DMS 273 (cell line): ENCODE measurements around the gene CSRP1.

Experiments used
- DNase-seq: peaks from one replicate; lab custom pipeline; 2025; ENCODE audit not compliant: unreplicated experiment; lab: John Stamatoyannopoulos, UW

Gene CSRP1

DNA sequence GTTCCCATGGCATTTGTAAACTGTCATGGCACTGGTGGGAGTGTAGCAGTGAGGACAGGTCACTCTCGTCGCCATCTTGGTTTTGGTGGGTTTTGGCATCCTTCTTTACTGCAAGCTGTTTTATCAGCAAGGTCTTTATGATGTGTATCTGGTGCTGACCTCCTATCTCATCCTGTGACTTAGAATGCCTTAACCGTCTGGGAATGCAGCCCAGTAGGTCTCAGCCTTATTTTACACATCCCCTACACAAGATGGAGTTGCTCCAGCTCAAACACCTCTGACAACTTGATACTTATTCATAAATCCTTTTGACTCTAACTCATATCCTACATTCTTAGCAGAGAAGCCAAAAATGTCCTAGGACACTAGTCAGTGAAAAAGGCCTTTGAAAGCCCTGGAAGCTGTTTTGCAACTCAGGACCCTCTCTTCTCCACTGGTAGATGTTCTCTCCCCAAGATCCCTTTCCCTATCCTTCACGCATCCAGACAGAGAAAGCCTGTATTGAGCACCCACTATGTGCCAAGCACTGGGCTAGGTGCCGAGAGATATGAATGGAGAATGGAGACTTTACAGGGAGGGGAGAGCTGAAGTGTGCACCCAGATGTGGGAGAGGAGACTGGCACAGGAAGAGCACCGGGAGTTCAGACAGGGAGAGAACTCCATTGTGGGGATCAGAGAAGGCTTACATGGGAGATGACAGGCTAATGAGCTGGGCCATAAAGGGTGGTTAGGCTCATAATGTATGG, 6.7 kb upstream of the CSRP1 start:
- no peak for DNase-seq

DNA sequence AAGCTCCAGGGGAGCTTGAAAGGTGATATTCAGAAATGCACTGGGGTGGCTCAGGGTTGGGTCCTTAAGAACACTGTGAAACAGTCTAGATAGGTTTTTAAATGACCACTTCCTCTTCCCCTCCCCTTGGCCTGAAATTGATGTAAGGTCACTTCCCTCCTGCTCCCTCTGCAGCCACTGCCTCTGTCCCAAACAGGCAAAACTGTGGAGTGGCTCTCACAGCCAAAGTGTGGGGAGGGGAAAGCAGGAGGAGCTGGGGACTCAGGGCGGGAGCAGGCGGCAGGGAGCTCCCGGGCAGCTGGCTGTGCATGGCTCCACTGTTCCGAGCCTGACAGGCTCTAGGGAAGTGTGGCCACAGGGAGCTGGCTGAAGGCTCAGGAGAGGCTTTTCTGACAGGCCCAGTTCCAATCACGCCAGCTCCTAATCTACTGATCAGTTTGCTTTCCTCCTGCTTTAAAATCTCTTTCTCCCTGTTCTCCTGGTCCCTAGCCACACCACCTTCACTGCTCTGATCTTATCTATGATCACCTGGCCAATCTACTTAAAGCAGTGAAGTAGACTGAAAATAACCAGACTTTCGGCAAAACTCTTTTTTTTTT, 5.1 kb upstream of the CSRP1 start:
- DNase-seq, result no peak

DNA sequence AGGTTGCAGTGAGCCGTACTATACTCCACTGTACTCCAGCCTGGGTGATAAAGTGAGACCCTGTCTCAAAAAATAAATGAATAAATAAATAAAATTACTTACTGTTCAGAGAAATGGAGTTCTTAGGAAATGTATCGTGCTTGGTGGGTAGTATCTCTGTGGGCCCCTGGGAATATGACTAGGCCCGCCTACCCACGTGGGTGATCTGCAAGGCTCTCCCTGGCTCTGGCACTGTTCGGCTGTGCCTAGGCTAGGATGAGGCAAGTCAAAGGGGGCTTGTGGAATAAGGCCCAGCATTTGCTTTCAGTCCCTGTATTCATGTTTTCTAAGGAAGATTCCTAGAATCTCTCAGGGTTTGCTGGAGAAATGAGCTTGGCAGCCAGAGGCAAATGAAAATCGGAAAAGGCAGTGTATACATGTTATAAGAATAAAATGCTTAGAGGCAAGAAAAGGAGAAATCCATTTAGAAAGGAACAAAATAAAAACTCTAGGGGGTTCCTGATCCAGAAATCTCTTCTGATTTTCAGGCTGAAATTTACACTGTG, 4.5 kb upstream of the CSRP1 start:
- no peak for DNase-seq

DNA sequence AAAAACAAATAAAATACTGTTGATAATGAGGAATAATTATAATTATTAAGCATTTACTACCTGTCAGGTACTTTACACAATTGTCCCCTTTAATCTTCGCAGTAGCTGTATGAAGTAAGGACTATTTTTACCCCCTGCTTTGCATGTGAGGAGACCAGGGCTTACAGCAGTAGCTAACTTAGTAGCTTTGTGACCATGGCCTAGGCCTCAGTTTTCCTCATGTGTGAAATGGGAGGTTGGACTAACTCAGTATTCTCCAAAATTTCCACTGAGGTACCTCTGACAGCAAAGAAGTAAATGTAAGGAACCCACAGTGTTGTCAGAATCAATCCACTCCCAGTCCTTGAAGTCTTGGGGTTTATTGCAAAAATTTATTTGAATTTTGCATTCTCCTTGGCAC, 3.8 kb upstream of the CSRP1 start:
- DNase-seq, result no peak

DNA sequence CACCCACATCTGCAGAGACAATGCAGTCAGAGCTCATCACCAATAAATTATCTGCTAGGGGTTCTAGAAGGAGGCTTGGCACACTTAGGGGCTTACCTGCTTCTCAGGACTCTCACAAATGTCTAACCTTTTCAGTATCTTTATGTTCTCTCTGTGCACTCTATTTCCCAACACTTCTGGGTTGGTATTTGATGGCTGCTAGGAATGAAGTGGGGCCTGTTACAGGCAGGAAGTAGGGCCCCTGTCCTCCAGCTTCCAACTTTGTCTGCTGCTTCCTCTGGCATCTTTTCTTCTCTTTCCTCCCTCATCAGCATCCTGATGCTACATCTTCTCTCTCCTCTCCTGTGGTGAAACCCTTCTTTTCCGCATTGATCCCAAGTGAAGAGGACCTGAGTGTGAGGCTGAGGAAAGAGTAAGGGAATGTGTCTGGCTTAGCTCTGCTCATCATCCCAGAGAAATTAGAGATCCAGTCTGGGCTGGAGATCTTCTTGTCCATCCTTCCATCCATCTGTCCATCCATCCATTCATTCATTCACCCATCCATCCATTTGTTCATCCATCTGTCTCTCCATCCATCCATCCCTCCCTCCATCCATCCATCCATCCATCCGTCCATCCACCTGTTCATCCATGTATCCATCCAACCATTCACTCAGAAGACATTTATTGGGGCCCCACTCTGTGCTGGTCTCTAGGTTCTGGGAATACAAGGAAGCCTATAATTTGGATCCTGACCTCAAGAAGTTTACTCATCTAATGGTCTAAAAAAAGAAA, 2.9 kb upstream of the CSRP1 start:
- DNase-seq, result no peak

DNA sequence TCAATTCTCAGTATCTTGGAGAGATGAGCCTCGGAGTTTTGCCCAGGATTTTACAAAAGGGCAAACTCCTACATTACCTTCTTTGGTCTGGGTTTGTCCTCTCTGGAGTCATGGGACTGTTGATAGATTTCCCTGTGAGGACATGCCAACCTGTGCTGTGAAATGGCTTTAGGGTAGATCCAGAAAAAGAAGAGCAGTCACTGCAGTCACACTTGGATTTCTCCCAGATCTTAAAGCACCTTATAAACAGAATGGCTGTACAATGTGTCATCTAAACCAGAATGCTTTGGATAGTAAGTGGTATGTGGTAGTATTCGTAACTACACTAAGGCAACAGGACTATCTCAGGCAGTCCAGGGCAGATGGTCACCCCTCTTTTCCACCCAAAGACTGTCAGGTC, 1.9 kb upstream of the CSRP1 start:
- no peak for DNase-seq

DNA sequence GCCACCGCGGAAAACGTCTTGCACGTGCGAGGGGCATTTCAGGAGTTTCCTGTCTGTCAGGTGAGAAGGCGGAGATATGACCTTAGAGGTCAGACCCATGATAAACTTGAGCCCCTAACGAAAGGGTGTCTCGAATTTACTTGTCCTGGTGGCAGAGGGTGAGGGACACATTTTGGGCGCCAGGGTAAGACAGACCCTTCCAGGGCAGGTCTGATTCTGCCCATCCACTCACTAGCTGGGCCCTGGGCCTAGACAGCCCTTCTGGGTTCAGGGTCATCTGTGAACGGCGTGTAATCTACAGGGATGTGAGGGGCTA, 395 bp upstream of the CSRP1 start:
- no peak for DNase-seq

DNA sequence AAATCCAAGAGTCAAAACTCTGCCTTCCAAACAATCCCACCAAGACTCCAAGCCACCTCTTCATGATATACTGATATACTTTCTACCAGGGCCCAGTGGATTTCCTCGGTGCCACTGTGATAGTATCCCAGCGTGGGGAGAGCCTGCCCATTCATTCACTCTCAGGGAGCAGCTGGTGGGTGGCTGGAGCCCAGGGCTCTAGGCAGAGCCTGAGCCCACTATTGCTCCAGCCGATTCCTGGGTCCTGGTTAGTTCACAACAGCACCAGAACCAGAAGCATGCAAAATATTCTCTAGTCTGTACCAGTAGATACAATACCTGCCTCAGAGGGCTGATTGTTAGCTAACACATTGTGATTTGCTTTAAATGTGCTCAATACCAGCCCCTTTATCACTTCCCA, 831 bp downstream of the CSRP1 start:
- no peak for DNase-seq

DNA sequence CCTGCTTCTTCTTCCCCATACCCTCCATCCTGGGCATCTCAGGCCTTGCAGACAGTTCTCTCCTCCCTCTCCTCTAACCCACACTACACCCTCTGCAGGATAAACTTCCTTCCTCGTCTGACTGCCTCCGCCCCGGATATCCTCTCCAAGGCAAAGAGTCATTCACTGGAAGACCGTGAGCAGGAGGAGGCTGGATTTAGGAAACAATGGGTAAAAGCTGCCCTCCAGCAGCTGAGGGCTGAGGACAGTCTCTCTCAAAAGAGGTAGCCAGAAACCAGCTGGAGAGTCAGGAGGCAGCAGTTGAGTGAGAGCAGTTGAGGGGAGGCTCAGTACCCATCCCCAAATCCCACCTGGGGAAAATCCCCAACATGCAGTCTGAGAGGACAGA, 1.4 kb downstream of the CSRP1 start:
- DNase-seq, result no peak

DNA sequence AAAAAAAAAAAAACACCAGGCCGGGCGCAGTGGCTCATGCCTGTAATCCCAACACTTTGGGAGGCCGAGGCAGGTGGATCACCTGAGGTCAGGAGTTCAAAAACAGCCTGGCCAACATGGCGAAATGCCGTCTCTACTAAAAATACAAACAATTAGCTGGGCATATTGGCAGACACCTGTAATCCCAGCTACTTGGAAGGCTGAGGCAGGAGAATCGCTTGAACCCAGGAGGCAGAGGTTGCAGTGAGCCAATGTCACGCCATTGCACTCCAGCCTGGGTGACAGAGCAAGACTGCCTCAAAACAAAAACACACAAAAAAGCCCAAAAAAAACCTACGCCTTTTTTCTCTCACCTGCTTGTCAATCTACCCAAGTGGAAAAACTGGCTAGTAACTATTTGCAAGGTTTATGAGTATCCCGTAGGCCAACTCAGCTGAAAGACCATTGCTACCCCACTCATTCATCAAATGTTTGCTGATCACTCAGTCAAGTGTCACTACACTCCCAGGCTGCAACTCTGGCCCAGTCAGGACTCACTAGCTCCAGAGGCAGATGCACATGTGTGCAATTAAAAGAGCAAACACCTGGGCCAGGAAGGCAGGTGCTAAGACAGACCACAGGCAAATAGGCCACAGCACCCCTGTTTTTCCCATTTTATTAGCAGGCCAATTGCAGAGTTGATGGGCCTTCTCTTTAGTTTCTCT, 2.0 kb downstream of the CSRP1 start:
- DNase-seq, result no peak

DNA sequence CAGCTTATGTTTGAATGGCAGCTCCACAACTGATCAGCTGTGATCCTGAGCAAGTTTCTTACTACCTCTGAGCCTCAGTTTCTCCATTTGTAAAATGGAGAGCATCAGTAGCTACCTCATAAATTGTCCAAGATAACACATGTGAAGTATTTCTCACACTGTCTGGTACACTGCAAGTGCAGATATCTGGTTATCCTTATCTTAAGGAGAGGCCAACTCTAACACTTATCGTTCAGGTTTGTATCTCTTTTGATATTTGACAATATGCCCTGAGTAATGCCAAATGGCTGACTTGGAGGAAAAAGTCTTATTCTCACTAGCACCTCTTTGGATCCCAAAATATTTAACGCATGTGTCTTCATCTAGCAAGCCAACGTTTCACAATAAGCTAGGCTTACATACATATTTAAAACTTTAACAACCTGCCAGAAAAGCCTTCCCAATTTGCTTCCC, 2.7 kb downstream of the CSRP1 start:
- DNase-seq, result no peak

DNA sequence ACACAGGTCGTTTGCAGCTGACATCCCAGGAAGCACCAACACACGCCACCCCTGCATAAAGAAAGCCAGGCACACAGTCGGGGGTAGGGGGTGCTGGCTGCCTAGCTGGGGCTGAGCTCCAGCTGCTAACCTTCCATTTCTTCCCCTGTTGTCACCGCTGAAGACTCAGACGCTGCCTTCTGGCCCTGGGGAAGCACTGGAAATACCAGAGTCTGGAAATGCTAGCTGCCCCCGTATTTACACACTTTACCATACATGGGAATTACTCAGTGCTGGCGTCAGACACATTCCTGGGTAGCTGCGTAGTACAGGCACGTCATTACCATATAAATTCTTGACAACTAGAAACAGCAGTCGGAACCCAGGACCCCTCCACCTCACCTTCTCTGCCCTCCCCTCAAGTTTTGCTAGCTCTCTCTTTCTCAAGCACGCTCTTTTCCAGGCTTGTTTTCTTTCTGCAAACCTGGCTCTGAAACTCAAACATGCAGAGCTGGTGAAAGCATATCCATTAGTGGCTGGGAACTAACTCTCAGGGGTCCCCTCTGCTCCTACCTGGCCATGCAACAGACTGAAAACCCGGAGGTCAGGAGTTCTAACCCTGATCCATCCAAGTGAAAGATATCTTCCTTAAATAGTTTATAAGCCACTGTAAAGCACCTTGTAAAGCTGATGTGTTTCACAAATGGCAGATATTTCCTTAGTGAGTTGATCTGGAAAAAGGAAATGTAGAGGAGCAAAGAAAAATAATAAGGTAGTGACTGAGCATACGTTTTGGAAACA, 3.3 kb downstream of the CSRP1 start:
- DNase-seq, result peak; percentile 78

DNA sequence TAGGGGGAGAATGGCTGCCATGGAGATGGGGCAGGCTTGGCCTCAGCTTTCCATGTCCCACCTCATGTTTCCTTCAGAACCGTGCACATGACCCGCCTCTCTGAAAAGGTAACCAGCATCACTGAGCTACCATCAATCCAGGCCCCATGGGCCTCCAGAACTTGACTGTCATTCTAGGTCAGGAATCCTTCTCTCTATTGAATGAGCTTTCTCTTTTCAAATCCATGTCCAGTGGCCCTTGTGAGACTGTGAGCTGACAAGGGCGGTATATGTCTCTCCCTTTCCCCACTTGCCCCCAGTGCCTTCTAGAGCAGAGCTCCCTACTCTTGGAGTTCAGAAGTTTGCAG, 4.4 kb downstream of the CSRP1 start:
- DNase-seq, result no peak

DNA sequence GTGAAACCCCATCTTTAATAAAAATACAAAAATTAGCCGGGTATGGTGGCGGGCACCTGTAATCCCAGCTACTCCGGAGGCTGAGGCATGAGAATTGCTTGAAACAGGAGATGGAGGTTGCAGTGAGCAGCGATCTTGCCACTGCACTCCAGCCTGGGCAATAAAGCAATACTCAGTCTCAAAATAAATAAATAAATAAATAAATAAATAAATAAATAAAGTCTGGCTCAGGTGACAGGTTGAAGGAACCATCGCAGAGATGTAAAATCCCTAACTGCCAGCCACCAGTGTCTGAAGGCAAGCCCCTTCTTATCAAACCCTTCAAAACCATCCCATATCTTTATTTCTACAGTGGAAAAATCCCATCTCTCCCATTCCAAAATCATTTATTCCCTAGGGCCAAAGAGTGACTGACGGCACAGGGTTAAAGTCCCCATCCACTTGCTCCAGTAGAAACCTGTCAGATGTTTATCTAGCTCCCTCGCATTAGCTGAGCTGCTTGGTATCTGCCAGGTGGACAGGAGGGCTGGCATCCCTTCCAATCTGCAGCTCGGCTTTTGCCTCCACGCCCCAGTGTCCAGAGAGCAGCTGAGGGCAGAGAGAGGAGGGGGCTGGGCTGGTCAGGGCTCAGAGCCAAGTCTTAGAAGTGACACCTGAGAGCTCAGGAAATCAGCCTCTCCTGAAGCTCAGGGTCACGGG, 5.0 kb downstream of the CSRP1 start:
- DNase-seq, result peak; percentile 26

DNA sequence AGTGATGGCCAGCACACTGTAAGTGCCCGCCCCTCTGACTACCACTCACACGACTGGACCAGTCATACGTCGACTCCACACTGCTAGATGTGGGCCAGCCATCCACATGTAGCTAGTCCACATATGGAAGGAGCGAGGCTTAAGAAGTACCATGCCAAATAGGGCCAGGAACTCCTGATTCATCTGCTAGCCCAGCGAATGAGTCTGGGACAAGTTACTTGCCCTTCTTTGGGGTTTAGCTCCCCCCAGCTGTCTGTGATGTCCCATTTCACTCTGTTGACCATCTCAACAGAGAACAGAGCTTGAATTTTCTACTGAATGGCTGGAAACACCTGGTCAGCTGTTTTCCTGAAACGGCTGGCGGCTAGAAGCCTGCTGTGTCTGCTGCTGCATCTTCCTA, 5.8 kb downstream of the CSRP1 start:
- no peak for DNase-seq

DNA sequence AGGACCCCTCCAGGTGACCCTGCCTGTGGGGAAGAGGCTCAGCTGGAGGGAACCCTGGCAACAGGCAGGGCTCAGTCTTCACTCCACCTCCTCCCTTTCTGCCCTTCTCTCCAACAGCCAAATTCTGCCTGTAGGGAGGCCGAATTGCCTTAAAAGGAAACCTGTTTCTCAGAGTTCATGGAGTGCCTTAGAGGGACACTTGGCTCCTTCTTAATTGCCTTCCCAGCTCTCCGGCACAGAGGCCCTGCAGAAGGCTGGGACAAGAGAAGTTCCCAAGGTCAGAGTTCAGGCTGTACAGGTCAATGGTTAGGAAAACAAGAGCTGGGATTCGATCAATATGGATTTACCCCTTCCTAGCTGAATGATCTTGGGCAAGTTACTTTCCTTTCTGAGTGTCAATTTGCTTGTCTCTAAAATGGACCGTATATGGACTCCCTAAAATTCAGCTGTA, 6.2 kb downstream of the CSRP1 start:
- no peak for DNase-seq

DNA sequence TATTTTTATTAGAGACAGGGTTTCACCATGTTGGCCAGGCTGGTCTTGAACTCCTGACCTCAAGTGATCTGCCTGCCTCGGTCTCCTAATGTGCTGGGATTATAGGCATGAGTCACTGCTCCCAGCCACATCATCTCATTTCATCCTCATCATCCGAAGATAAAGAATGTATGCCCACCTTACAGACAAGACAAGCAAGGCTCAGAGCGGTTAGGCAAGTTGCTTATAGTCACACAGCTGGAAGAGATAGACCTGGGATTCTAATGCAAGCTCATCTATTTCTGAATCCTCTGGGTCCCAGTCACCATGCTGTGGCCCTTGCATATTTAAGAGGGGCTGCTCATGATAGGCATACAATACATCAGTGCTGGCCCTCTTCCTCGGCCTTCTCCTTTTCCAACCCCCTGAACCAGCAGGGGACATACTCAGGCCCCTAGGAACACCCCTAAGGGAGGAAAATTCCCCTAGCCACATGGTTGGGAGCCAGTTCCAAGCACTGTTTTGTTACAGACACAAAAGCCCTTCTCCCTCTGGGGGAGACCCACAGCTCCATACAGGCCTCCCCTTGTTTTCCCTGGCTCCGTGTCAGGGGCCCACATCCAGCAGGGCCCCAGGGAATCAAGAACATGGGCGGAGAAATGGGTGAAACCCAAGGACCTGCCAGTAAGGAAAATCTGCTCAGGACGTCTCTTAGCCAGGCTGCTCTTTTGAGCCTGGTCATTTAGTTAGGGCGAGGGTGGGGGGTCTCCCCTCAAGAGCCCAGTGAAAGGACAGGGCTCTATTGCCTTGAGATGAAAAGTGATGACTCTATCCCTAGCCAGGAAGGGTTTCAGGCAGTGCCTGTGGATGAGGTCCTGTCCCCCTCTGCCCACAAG, 6.9 kb downstream of the CSRP1 start:
- DNase-seq, result no peak

DNA sequence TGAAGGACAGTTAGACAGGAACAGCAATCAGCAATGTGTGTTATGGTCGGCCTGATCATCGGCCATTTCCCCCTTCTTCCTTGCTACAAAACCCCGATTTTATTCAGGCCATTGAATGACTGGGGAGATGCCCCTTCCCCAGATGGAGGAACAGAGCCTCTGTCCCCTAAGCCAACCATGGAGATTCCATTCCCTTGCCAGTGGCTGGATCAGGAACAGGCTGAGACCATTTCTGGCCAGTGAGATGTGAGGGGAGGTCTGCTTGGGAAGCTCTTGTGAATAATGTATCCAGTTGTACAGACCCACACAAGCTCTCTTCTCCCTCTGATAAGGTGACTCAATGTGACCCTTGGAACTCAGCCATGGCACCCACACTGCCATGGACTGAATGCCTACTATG, 7.7 kb downstream of the CSRP1 start:
- no peak for DNase-seq

DNA sequence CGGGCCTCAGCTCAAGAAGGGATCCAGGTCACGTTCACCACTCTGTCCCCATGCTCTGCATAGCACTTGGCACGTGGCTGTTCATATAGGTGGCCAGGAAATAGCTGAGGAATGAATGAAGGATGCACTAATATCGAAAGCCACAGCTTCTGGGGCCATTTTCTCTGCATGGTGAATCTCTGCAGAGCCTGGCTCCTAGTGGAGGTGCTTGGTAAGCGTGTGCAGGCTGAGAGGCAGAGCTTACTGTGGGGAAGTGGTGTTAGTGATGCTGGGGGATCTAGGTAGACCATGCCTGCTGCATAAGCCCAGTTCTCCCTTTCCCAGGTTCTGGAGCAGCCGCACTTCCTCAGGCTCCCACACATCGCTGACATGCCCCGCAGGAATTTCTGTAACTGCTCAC, 8.3 kb downstream of the CSRP1 start:
- DNase-seq, result no peak
